ENCODE measurements around the gene EFHD2. TPM values are rescaled to one million over a fixed set of nuclear protein-coding genes. Genes with fewer than 3 reads are reported as not detected.
"Not testable (repeated sequence)": the region's sequence is repeated elsewhere in the genome, so short reads cannot be mapped to it uniquely, and the experiment has no call there.

EFHD2 gene
- total RNA-seq, 6 experiments from 2014 or later: 41.2 to 67.2 (median 65.3) TPM

DNA sequence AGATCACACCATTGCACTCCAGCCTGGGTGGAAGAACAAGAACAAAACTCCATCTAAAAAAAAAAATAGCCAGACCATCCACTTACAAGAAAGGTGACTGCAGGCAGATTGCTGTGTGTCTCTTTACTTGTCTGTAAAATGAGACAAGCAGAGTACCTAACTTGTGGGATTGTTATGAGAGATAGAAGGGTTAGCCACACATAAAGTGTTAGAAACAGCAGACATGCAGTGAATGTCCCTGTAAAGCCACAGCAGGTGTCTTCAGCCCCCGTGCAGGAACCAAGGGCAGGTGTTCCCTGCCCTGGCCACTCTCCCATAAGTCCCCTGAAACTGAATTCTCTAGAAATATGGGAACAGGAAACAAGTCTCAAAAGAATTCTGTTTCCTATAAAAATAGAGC lies 40.8 kb upstream of the EFHD2 start:
- no peaks in the 10 kb centered on the region for H3K9me3 Mint-ChIP-seq
- no peak for DNase-seq
- no peak overlapping the region for H3K4me3 Mint-ChIP-seq
- H3K27me3 Mint-ChIP-seq (ENCODE audit: insufficient read depth): peaks cover 7% of the 10 kb centered on the region; the same call in 1 of the 2 replicates
- peaks cover 11% of the 10 kb centered on the region for H3K4me1 Mint-ChIP-seq (ENCODE audit: low read depth)
- H3K36me3 Mint-ChIP-seq (ENCODE audit: low read depth): no peaks in the 10 kb centered on the region
- H3K27ac Mint-ChIP-seq: no peak overlapping the region
- TF ChIP-seq, protein P1, sequence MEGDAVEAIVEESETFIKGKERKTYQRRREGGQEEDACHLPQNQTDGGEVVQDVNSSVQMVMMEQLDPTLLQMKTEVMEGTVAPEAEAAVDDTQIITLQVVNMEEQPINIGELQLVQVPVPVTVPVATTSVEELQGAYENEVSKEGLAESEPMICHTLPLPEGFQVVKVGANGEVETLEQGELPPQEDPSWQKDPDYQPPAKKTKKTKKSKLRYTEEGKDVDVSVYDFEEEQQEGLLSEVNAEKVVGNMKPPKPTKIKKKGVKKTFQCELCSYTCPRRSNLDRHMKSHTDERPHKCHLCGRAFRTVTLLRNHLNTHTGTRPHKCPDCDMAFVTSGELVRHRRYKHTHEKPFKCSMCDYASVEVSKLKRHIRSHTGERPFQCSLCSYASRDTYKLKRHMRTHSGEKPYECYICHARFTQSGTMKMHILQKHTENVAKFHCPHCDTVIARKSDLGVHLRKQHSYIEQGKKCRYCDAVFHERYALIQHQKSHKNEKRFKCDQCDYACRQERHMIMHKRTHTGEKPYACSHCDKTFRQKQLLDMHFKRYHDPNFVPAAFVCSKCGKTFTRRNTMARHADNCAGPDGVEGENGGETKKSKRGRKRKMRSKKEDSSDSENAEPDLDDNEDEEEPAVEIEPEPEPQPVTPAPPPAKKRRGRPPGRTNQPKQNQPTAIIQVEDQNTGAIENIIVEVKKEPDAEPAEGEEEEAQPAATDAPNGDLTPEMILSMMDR (IDR thresholded peaks at IDR 0.05): no peak

DNA sequence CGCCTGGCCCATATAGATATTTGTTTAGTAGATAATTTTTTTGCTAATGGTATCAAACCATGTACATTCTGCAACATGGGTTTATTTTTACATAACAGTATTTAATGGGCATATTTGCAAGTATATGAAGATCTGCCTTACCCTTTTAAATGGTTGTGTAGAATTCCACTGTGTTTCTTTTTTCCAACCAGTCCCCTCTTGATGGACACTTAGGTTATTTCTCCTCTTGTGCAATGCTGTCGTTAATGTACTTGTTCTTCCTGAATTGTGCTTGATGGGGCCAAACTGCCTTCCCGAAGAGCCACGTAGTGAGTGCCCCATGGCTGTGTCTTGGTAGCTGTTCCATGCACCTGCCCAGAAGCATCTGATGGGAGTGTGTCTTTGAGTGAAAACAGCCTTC lies 39.4 kb upstream of the EFHD2 start:
- DNase-seq: no peak
- TF ChIP-seq, protein P1 (IDR thresholded peaks at IDR 0.05): no peak
- Mint-ChIP-seq H3K36me3 (ENCODE audit: low read depth) (no peaks in the 10 kb centered on the region), H3K4me1 (ENCODE audit: low read depth) (peaks cover 11% of the 10 kb centered on the region), H3K4me3 (no peak overlapping the region), H3K27me3 (ENCODE audit: insufficient read depth) (peaks cover 8% of the 10 kb centered on the region; the same call in 1 of the 2 replicates), H3K27ac (no peak overlapping the region), H3K9me3 (no peaks in the 10 kb centered on the region)

DNA sequence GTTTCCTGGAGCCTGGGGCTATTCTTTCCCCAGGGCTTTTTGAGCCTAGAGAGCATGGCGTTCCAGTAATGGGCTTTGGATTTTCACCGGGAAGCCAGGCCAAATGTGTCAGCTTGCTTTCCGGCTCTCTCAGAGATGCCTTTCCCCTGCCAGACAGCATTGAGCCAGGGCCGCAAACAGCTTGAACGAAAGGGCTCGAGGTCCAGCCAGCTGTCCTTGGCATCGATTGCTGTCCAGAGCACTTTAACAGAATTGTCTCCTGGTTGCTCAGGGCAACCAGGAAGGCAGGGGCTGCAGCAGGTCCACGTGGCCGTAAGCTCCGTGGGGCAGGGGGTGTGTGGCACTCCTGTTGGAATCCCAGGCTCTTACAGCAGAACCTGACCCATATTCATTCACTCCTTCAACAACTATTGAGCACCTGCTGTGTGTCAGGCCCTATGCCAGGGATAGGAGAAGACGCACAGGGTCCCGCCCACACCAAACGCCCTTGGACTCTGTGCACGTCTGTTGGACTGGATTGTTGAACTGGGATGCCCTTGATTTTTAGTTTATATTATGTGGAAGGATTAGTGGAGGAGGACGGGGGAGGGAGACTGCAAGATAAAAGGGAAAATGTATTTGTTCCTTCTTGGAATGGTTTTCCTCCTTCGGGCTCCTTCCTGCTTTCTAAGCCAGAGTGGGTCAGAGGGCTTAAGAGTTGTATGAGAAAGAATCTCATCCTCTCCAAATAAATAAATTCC lies 38.7 kb upstream of the EFHD2 start:
- TF ChIP-seq, protein P1 (IDR thresholded peaks at IDR 0.05): no peak
- Mint-ChIP-seq H3K27me3 (ENCODE audit: insufficient read depth) (peaks cover 8% of the 10 kb centered on the region; the same call in 1 of the 2 replicates), H3K36me3 (ENCODE audit: low read depth) (no peaks in the 10 kb centered on the region), H3K4me3 (no peak overlapping the region), H3K27ac (no peak overlapping the region), H3K4me1 (ENCODE audit: low read depth) (peaks cover 11% of the 10 kb centered on the region), H3K9me3 (no peaks in the 10 kb centered on the region)
- no peak for DNase-seq

DNA sequence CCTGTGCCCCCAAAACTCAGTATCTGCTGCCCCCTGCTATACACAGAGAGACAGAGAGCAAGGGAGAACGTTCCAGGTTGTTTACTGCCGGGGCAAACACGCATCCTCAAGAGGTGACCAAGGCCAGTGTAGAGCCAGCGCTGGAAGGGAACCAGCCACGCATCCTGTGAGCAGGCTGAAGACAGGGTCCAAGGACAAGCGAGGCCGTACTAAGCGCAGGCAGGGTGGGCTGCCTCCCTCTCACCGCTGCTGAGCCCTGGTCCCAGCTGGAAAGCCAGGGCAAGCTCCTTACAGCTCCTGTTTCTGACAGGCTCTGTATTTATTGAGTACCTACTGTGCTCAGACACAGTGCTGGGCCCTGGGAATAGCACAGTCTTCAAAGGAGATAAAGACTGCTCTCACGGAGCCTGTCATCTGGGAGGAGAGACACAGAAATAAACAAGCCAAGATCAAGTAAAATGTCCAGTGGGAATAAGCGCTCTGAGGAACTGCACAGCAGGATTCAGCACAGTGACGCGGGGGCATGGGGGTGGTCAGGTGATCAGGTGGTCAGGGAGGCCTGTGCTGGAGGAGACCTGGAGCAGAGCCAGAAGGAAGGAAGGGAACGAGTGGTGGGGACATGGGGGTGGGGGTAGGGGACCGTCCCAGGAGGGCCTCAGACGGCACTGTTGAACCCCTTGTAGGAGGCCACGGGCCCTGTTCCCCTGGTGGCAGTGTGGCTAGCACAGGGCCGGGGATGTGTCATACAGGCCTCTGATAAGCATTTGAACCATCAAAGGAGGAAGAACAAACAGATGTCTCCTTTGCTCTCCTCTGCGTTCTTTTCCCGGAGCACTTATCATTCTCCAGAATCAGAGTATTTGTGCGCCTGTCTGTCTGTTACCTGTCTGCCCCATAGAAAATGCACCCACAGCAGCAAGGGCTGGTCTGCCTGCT lies 37.8 kb upstream of the EFHD2 start:
- TF ChIP-seq, protein P1 (IDR thresholded peaks at IDR 0.05): no peak
- peaks cover 8% of the 10 kb centered on the region for H3K27me3 Mint-ChIP-seq (ENCODE audit: insufficient read depth)
- H3K9me3 Mint-ChIP-seq: no peaks in the 10 kb centered on the region
- H3K4me1 Mint-ChIP-seq (ENCODE audit: low read depth): peaks cover 11% of the 10 kb centered on the region
- no peaks in the 10 kb centered on the region for H3K36me3 Mint-ChIP-seq (ENCODE audit: low read depth)
- H3K27ac Mint-ChIP-seq: no peak overlapping the region
- H3K4me3 Mint-ChIP-seq: no peak overlapping the region
- no peak for DNase-seq

DNA sequence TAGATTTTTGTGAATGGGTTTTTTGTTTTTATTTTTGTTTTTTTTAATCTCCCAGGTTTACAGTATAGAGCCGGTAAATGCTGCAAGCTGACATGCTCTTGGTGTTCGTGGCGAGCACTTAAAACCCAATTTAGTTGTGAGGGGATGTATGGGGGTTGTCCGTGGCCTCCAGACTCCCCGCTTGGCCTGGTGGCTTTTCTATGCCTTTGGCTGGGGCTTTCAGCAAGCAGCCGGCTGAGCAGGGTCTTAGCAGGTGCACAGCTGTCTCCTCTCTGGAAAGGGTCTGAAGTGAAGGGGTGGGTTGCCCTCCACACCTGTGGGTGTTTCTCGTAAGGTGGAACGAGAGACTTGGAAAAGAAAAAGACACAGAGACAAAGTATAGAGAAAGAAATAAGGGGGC lies 31.0 kb upstream of the EFHD2 start:
- H3K4me1 Mint-ChIP-seq (ENCODE audit: low read depth): no peaks in the 10 kb centered on the region
- H3K36me3 Mint-ChIP-seq (ENCODE audit: low read depth): no peaks in the 10 kb centered on the region
- no peaks in the 10 kb centered on the region for H3K9me3 Mint-ChIP-seq
- H3K4me3 Mint-ChIP-seq: no peak overlapping the region
- no peak overlapping the region for H3K27ac Mint-ChIP-seq
- TF ChIP-seq, protein P1 (IDR thresholded peaks at IDR 0.05): no peak
- H3K27me3 Mint-ChIP-seq (ENCODE audit: insufficient read depth): peaks cover 8% of the 10 kb centered on the region
- DNase-seq: no peak

DNA sequence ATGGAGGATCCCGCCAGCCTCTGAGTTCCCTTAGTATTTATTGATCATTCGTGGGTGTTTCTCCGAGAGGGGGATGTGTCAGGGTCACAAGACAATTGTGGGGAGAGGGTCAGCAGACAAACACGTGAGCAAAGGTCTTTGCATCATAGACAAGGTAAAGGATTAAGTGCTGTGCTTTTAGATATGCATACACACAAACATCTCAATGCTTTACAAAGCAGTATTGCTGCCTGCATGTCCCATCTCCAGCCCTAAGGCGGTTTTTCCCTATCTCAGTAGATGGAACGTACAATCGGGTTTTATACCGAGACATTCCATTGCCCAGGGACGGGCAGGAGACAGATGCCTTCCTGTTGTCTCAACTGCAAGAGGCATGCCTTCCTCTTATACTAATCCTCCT lies 30.5 kb upstream of the EFHD2 start:
- H3K27me3 Mint-ChIP-seq (ENCODE audit: insufficient read depth): peaks cover 11% of the 10 kb centered on the region
- H3K4me1 Mint-ChIP-seq (ENCODE audit: low read depth); H3K9me3 Mint-ChIP-seq; H3K27ac Mint-ChIP-seq; H3K36me3 Mint-ChIP-seq (ENCODE audit: low read depth); H3K4me3 Mint-ChIP-seq; DNase-seq: not testable (repeated sequence)
